ENCODE results near the gene CPED1. TPM values are rescaled to one million over a fixed set of nuclear protein-coding genes. Genes with fewer than 3 reads are reported as not detected.

Gene CPED1
- polyA plus RNA-seq, 1 donor from 2014 or later: not detected

DNA sequence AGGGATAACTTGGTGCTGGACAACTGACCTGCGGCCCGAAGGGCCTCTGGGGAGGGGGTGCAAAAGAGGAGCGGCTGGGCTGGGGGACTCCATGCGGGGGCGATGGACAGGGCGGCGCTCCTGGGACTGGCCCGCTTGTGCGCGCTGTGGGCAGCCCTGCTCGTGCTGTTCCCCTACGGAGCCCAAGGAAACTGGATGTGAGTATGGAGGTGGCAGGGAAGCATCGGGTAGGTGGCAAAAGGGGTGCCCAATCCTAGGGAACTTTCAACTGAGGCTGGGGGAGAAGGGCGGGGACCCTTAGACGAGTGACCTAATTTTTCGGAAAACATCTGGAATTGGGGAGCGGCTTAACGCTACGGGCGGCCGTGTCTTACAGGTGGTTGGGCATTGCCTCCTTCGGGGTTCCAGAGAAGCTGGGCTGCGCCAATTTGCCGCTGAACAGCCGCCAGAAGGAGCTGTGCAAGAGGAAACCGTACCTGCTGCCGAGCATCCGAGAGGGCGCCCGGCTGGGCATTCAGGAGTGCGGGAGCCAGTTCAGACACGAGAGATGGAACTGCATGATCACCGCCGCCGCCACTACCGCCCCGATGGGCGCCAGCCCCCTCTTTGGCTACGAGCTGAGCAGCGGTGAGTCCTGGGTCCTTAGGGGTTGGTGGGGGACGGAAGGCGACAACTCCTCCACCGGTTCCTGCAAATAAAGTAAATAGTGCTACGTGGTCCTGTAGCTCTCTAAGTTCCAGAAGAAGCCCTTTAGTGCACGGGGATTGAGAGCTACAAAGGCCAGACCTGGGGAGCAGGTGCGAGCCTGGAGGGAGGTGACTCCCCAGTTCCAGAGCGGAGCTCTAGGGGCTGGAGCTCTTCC, 340.9 kb downstream of the CPED1 start:
- H3K4me3 ChIP-seq (ENCODE audit: low read length): peak overlapping the region; percentile 65
- H3K27me3 ChIP-seq (ENCODE audit: insufficient read depth, low read depth, low read length): peaks cover 66% of the 10 kb centered on the region
- no peaks in the 10 kb centered on the region for H3F3A ChIP-seq (ENCODE audit: insufficient read depth, low read length, poor library complexity, severe bottlenecking)
- no peaks in the 10 kb centered on the region for H3K79me2 ChIP-seq (replicated peaks; ENCODE audit: insufficient read depth, low read length)
- no peaks in the 10 kb centered on the region for H3K36me3 ChIP-seq (ENCODE audit: insufficient read depth, low read length)
- peaks cover 3% of the 10 kb centered on the region for H3K9me3 ChIP-seq (ENCODE audit: low read length)
- no peak overlapping the region for H2AFZ ChIP-seq (ENCODE audit: low read depth, low read length)
- H4K20me1 ChIP-seq (ENCODE audit: insufficient read depth): no peaks in the 10 kb centered on the region
- H3K9ac ChIP-seq (ENCODE audit: low read length): no peak overlapping the region
- no peaks in the 10 kb centered on the region for H3K9me2 ChIP-seq (ENCODE audit: insufficient read depth, low read length)
- TF ChIP-seq EP300 (conservative IDR thresholded peaks at IDR 0.05; ENCODE audit: poor library complexity, severe bottlenecking) (no peak), TAF1 (IDR thresholded peaks at IDR 0.05; ENCODE audit: low read depth) (no peak)
- TF ChIP-seq, protein P1, sequence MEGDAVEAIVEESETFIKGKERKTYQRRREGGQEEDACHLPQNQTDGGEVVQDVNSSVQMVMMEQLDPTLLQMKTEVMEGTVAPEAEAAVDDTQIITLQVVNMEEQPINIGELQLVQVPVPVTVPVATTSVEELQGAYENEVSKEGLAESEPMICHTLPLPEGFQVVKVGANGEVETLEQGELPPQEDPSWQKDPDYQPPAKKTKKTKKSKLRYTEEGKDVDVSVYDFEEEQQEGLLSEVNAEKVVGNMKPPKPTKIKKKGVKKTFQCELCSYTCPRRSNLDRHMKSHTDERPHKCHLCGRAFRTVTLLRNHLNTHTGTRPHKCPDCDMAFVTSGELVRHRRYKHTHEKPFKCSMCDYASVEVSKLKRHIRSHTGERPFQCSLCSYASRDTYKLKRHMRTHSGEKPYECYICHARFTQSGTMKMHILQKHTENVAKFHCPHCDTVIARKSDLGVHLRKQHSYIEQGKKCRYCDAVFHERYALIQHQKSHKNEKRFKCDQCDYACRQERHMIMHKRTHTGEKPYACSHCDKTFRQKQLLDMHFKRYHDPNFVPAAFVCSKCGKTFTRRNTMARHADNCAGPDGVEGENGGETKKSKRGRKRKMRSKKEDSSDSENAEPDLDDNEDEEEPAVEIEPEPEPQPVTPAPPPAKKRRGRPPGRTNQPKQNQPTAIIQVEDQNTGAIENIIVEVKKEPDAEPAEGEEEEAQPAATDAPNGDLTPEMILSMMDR (IDR thresholded peaks at IDR 0.05; ENCODE audit: poor library complexity, severe bottlenecking): peak; percentile 26
- no peak overlapping the region for H3K27ac ChIP-seq (ENCODE audit: low read length)
- peak overlapping the region; percentile 69 for H3K4me2 ChIP-seq (ENCODE audit: low read length)

DNA sequence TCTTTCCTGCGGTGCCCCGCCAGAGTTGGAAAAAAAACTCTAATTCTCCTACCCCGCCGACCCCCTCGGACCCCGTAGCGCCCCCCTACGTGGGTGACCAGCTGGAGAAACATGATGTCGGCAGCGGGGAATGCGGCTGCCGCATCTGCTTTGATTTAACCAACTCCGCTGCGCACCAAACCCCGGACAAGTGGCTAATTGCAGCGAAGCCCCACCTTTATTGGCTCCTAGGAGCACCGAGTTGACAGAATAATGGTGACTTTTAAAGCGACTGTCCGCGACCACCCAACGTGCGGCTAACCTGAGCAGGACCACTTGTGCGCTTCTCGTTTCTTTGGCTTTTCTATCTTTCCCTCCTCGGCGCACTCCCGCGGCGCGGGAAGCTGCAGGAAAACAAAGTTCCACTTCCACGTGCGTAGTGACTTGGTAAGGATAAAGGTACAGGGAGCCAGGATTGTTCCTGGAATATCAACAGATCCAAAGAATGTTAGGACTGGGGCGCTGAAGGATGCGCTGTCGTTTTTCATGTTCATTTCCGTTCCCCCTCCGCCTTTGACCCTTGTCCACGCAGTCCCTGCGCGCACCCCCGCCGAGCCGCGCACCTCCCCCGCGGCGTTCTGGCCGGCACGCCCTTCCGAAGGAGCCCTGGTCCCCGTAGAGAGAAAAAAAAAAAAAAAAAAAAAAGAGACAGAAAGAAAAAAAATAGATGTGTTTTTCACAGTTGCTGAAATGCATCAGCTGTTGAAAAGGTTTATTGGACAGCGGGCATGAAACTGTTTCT, 341.7 kb downstream of the CPED1 start:
- peaks cover 3% of the 10 kb centered on the region for H3K9me3 ChIP-seq (ENCODE audit: low read length)
- no peak overlapping the region for H2AFZ ChIP-seq (ENCODE audit: low read depth, low read length)
- no peaks in the 10 kb centered on the region for H3K9me2 ChIP-seq (ENCODE audit: insufficient read depth, low read length)
- H3F3A ChIP-seq (ENCODE audit: insufficient read depth, low read length, poor library complexity, severe bottlenecking): no peaks in the 10 kb centered on the region
- no peak overlapping the region for H3K27ac ChIP-seq (ENCODE audit: low read length)
- no peak overlapping the region for H3K9ac ChIP-seq (ENCODE audit: low read length)
- peak overlapping the region; percentile 65 for H3K4me3 ChIP-seq (ENCODE audit: low read length)
- no peaks in the 10 kb centered on the region for H4K20me1 ChIP-seq (ENCODE audit: insufficient read depth)
- TF ChIP-seq POLR2AphosphoS5 (IDR thresholded peaks at IDR 0.05) (peak; percentile 31), MXI1 (conservative IDR thresholded peaks at IDR 0.05; ENCODE audit: poor library complexity, severe bottlenecking) (peak; percentile 67), EZH2 (IDR thresholded peaks at IDR 0.05; ENCODE audit: borderline replicate concordance, insufficient read depth, low read length, poor library complexity, severe bottlenecking) (peak; percentile 50), RAD21 (conservative IDR thresholded peaks at IDR 0.05) (no peak), TAF1 (IDR thresholded peaks at IDR 0.05; ENCODE audit: low read depth) (no peak), SMC3 (conservative IDR thresholded peaks at IDR 0.05; ENCODE audit: poor library complexity) (no peak), EP300 (conservative IDR thresholded peaks at IDR 0.05; ENCODE audit: poor library complexity, severe bottlenecking) (no peak)
- TF ChIP-seq, protein P2, sequence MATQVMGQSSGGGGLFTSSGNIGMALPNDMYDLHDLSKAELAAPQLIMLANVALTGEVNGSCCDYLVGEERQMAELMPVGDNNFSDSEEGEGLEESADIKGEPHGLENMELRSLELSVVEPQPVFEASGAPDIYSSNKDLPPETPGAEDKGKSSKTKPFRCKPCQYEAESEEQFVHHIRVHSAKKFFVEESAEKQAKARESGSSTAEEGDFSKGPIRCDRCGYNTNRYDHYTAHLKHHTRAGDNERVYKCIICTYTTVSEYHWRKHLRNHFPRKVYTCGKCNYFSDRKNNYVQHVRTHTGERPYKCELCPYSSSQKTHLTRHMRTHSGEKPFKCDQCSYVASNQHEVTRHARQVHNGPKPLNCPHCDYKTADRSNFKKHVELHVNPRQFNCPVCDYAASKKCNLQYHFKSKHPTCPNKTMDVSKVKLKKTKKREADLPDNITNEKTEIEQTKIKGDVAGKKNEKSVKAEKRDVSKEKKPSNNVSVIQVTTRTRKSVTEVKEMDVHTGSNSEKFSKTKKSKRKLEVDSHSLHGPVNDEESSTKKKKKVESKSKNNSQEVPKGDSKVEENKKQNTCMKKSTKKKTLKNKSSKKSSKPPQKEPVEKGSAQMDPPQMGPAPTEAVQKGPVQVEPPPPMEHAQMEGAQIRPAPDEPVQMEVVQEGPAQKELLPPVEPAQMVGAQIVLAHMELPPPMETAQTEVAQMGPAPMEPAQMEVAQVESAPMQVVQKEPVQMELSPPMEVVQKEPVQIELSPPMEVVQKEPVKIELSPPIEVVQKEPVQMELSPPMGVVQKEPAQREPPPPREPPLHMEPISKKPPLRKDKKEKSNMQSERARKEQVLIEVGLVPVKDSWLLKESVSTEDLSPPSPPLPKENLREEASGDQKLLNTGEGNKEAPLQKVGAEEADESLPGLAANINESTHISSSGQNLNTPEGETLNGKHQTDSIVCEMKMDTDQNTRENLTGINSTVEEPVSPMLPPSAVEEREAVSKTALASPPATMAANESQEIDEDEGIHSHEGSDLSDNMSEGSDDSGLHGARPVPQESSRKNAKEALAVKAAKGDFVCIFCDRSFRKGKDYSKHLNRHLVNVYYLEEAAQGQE (IDR thresholded peaks at IDR 0.05; ENCODE audit: borderline replicate concordance): no peak
- TF ChIP-seq, protein P1 (IDR thresholded peaks at IDR 0.05; ENCODE audit: poor library complexity, severe bottlenecking): no peak
- H3K79me2 ChIP-seq (replicated peaks; ENCODE audit: insufficient read depth, low read length): no peaks in the 10 kb centered on the region
- H3K4me2 ChIP-seq (ENCODE audit: low read length): peak overlapping the region; percentile 69
- peaks cover 70% of the 10 kb centered on the region for H3K27me3 ChIP-seq (ENCODE audit: insufficient read depth, low read depth, low read length)
- no peaks in the 10 kb centered on the region for H3K36me3 ChIP-seq (ENCODE audit: insufficient read depth, low read length)
